ENCODE results near the gene HNRNPF.

The HNRNPF gene

GRCh38 chr10:43421519-43421918 lies 12.5 kb upstream of the HNRNPF start:
- H3K36me3 ChIP-seq (replicated peaks; ENCODE audit: insufficient read depth, low read length), result no peaks in the 10 kb centered on the region
- H3K4me2 ChIP-seq (ENCODE audit: low read depth, low read length), result peak overlapping the region; percentile 75; the same call in 1 of the 2 replicates
- no peak overlapping the region for H3K9ac ChIP-seq (ENCODE audit: low read length)
- H3F3A ChIP-seq (ENCODE audit: insufficient read depth, low read length), result peaks cover 22% of the 10 kb centered on the region
- H3K4me3 ChIP-seq (ENCODE audit: low read length), result no peak overlapping the region
- peaks cover 16% of the 10 kb centered on the region for H3K4me1 ChIP-seq (ENCODE audit: low read length)
- DNase-seq, result no peak
- no peaks in the 10 kb centered on the region for H3K27me3 ChIP-seq (replicated peaks; ENCODE audit: insufficient read depth, low read length)
- H3K9me3 ChIP-seq (replicated peaks; ENCODE audit: insufficient read depth, low read length), result no peaks in the 10 kb centered on the region
- H4K20me1 ChIP-seq (ENCODE audit: insufficient read depth, low read length), result no peaks in the 10 kb centered on the region
- no peak overlapping the region for H3K27ac ChIP-seq (ENCODE audit: low read length)
- H3K9me2 ChIP-seq (replicated peaks; ENCODE audit: insufficient read depth, low read length), result no peaks in the 10 kb centered on the region
- no peaks in the 10 kb centered on the region for H3K79me2 ChIP-seq (ENCODE audit: low read length)
- H2AFZ ChIP-seq (ENCODE audit: low read length), result no peak overlapping the region
- TF ChIP-seq CTCF (IDR thresholded peaks at IDR 0.05; ENCODE audit: low read length) (no peak), EZH2phosphoT487 (IDR thresholded peaks at IDR 0.05; ENCODE audit: low read length) (no peak), EZH2 (optimal IDR thresholded peaks at IDR 0.05; ENCODE audit: low read depth, low read length) (no peak)

- no peak for DNase-seq
- peaks cover 22% of the 10 kb centered on the region for H3F3A ChIP-seq (ENCODE audit: insufficient read depth, low read length)
- H3K79me2 ChIP-seq (ENCODE audit: low read length), result no peaks in the 10 kb centered on the region
- no peaks in the 10 kb centered on the region for H3K9me3 ChIP-seq (replicated peaks; ENCODE audit: insufficient read depth, low read length)
- peak overlapping the region; percentile 92 for H3K9ac ChIP-seq (ENCODE audit: low read length)
- peak overlapping the region; percentile 48 for H3K4me3 ChIP-seq (ENCODE audit: low read length)
- peak overlapping the region; percentile 55 for H2AFZ ChIP-seq (ENCODE audit: low read length)
- peak overlapping the region; percentile 98 for H3K27ac ChIP-seq (ENCODE audit: low read length)
- no peaks in the 10 kb centered on the region for H4K20me1 ChIP-seq (ENCODE audit: insufficient read depth, low read length)
- H3K4me1 ChIP-seq (ENCODE audit: low read length), result peaks cover 16% of the 10 kb centered on the region
- peak overlapping the region; percentile 75 for H3K4me2 ChIP-seq (ENCODE audit: low read depth, low read length)
- H3K27me3 ChIP-seq (replicated peaks; ENCODE audit: insufficient read depth, low read length), result no peaks in the 10 kb centered on the region
- TF ChIP-seq EZH2 (optimal IDR thresholded peaks at IDR 0.05; ENCODE audit: low read depth, low read length) (no peak), CTCF (IDR thresholded peaks at IDR 0.05; ENCODE audit: low read length) (no peak), EZH2phosphoT487 (IDR thresholded peaks at IDR 0.05; ENCODE audit: low read length) (no peak)
- H3K36me3 ChIP-seq (replicated peaks; ENCODE audit: insufficient read depth, low read length), result no peaks in the 10 kb centered on the region
- H3K9me2 ChIP-seq (replicated peaks; ENCODE audit: insufficient read depth, low read length), result no peaks in the 10 kb centered on the region
Observed at GRCh38 chr10:43421201-43421507, 12.2 kb upstream of the HNRNPF start.

- peak overlapping the region; percentile 56 for H3K4me3 ChIP-seq (ENCODE audit: low read length)
- H3K27ac ChIP-seq (ENCODE audit: low read length), result peak overlapping the region; percentile 98
- DNase-seq, result peak; percentile 91
- peak overlapping the region; percentile 75 for H3K4me2 ChIP-seq (ENCODE audit: low read depth, low read length)
- no peaks in the 10 kb centered on the region for H3K27me3 ChIP-seq (replicated peaks; ENCODE audit: insufficient read depth, low read length)
- no peaks in the 10 kb centered on the region for H4K20me1 ChIP-seq (ENCODE audit: insufficient read depth, low read length)
- no peaks in the 10 kb centered on the region for H3K9me2 ChIP-seq (replicated peaks; ENCODE audit: insufficient read depth, low read length)
- peak overlapping the region; percentile 92 for H3K9ac ChIP-seq (ENCODE audit: low read length)
- TF ChIP-seq EZH2phosphoT487 (IDR thresholded peaks at IDR 0.05; ENCODE audit: low read length), result no peak
- TF ChIP-seq CTCF (IDR thresholded peaks at IDR 0.05; ENCODE audit: low read length), result 0 out of 2 replicates have a peak, but pooled peaks have one; percentile 9
- no peaks in the 10 kb centered on the region for H3K9me3 ChIP-seq (replicated peaks; ENCODE audit: insufficient read depth, low read length)
- peaks cover 22% of the 10 kb centered on the region for H3F3A ChIP-seq (ENCODE audit: insufficient read depth, low read length)
- H3K4me1 ChIP-seq (ENCODE audit: low read length), result peaks cover 16% of the 10 kb centered on the region
- peak overlapping the region; percentile 90 for H2AFZ ChIP-seq (ENCODE audit: low read length)
- no peaks in the 10 kb centered on the region for H3K79me2 ChIP-seq (ENCODE audit: low read length)
- no peaks in the 10 kb centered on the region for H3K36me3 ChIP-seq (replicated peaks; ENCODE audit: insufficient read depth, low read length)
Observed at GRCh38 chr10:43420369-43421200, 11.6 kb upstream of the HNRNPF start.
